GM12878 (cell line): ENCODE data around the gene GSK3A.

Experiments
- ESRRA ChIP-seq: IDR thresholded peaks from 2 replicates; pipeline ENCODE4 v1.6.1; 2012; ENCODE audit warnings: mild to moderate bottlenecking, low read length, improper control_type of control experiment
- JUND ChIP-seq: IDR thresholded peaks from 2 replicates; pipeline ENCODE4 v1.6.1; 2012; ENCODE audit warnings: low read depth, mild to moderate bottlenecking, low read length, improper control_type of control experiment, moderate library complexity
- KAT2A ChIP-seq: conservative IDR thresholded peaks from 2 replicates; pipeline ENCODE4 v1.6.1; 2011; ENCODE audit warnings: low read depth, low read length; ENCODE audit not compliant: control insufficient read depth
- POLR2A ChIP-seq: IDR thresholded peaks from 2 replicates; pipeline ENCODE4 v1.6.1; 2011; ENCODE audit warnings: low read depth, mild to moderate bottlenecking, low read length
- POLR2AphosphoS5 ChIP-seq: IDR thresholded peaks from 2 replicates; pipeline ENCODE4 v1.6.1; 2011; ENCODE audit warnings: mild to moderate bottlenecking, low read length, inconsistent platforms
- RAD51 ChIP-seq: fragments of 450-650 bp; IDR thresholded peaks from 2 replicates; pipeline ENCODE4 v1.6.1; 2016; ENCODE audit warnings: moderate library complexity, mild to moderate bottlenecking, inconsistent platforms
- REST ChIP-seq: IDR thresholded peaks from 2 replicates; pipeline ENCODE4 v1.6.1; 2012; ENCODE audit warnings: mild to moderate bottlenecking, low read depth, low read length
- SPI1 ChIP-seq: IDR thresholded peaks from 2 replicates; pipeline ENCODE4 v1.6.1; 2011; ENCODE audit warnings: low read depth, mild to moderate bottlenecking, low read length, moderate library complexity, borderline replicate concordance; ENCODE audit not compliant: insufficient read depth
- TF ChIP-seq, protein P1 (sequence below), 3 experiments: IDR thresholded peaks in 2 of 3; conservative IDR thresholded peaks in 1 of 3; 2 replicates each; pipeline ENCODE4 v1.5.1; 2011; ENCODE audit warnings: low read depth in 3 of 3, low read length in 3 of 3, mild to moderate bottlenecking in 3 of 3, control low read depth in 2 of 3, moderate library complexity in 2 of 3, inconsistent platforms in 1 of 3, mixed read lengths in 1 of 3; ENCODE audit not compliant: control insufficient read depth in 2 of 3, insufficient read depth in 1 of 3; ENCODE audit errors: extremely low read depth in 1 of 3
- TF ChIP-seq, protein P2 (sequence below): fragments of 450-650 bp; IDR thresholded peaks from 2 replicates; pipeline ENCODE4 v1.6.1; 2016; ENCODE audit warnings: mild to moderate bottlenecking, moderate library complexity, borderline replicate concordance

DNA sequence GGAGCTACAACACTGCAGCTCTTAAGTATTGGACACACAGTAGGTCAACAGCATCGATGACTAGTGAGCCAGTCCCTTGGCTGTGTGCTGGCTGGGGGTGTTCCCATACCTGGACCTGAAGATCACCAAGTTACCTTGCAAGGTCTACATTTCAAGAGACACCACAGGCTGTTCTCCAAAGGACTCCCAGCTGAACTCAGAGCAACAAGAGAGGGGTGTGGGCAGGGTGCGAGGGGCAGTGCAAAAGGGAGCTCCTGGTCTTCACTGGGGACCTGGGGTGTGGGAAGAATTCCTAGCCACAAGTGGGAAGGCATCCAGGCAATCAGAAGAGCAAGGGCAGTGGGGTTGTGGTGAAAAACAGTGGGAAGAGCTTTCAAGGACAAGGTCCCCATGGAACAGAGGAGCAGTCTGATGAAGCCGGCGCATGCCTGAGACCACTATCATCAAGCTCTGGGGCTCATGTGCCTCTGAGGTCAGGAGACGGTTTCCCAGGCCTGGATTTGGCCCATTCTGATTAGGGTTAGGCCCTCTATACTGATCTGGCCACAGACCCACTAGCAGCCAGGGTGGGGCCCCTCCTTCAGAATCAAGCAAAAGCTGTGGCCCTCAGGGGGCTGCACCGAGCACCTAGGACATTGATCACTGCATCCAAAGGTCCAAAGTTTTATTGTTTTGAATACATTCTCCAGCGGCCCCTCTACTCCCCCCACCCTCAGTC lies 4.7 kb upstream of the GSK3A start:
- no peak for TF ChIP-seq REST
- TF ChIP-seq POLR2A = no peak
- TF ChIP-seq POLR2AphosphoS5 = no peak
- TF ChIP-seq JUND = no peak
- TF ChIP-seq, protein P1, sequence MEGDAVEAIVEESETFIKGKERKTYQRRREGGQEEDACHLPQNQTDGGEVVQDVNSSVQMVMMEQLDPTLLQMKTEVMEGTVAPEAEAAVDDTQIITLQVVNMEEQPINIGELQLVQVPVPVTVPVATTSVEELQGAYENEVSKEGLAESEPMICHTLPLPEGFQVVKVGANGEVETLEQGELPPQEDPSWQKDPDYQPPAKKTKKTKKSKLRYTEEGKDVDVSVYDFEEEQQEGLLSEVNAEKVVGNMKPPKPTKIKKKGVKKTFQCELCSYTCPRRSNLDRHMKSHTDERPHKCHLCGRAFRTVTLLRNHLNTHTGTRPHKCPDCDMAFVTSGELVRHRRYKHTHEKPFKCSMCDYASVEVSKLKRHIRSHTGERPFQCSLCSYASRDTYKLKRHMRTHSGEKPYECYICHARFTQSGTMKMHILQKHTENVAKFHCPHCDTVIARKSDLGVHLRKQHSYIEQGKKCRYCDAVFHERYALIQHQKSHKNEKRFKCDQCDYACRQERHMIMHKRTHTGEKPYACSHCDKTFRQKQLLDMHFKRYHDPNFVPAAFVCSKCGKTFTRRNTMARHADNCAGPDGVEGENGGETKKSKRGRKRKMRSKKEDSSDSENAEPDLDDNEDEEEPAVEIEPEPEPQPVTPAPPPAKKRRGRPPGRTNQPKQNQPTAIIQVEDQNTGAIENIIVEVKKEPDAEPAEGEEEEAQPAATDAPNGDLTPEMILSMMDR (IDR thresholded peaks at IDR 0.05 in 2 of 3, conservative IDR thresholded peaks at IDR 0.05 in 1 of 3; ENCODE audit: control insufficient read depth in 2 of 3, extremely low read depth in 1 of 3, insufficient read depth in 1 of 3, low read depth in 3 of 3, low read length in 3 of 3) = no peak
- TF ChIP-seq KAT2A = no peak
- TF ChIP-seq ESRRA = no peak
- no peak for TF ChIP-seq SPI1
- TF ChIP-seq, protein P2, sequence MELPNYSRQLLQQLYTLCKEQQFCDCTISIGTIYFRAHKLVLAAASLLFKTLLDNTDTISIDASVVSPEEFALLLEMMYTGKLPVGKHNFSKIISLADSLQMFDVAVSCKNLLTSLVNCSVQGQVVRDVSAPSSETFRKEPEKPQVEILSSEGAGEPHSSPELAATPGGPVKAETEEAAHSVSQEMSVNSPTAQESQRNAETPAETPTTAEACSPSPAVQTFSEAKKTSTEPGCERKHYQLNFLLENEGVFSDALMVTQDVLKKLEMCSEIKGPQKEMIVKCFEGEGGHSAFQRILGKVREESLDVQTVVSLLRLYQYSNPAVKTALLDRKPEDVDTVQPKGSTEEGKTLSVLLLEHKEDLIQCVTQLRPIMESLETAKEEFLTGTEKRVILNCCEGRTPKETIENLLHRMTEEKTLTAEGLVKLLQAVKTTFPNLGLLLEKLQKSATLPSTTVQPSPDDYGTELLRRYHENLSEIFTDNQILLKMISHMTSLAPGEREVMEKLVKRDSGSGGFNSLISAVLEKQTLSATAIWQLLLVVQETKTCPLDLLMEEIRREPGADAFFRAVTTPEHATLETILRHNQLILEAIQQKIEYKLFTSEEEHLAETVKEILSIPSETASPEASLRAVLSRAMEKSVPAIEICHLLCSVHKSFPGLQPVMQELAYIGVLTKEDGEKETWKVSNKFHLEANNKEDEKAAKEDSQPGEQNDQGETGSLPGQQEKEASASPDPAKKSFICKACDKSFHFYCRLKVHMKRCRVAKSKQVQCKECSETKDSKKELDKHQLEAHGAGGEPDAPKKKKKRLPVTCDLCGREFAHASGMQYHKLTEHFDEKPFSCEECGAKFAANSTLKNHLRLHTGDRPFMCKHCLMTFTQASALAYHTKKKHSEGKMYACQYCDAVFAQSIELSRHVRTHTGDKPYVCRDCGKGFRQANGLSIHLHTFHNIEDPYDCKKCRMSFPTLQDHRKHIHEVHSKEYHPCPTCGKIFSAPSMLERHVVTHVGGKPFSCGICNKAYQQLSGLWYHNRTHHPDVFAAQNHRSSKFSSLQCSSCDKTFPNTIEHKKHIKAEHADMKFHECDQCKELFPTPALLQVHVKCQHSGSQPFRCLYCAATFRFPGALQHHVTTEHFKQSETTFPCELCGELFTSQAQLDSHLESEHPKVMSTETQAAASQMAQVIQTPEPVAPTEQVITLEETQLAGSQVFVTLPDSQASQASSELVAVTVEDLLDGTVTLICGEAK = no peak
- no peak for TF ChIP-seq RAD51
